Measurements from ENCODE around the gene AMIGO3.

AMIGO3 gene

DNA sequence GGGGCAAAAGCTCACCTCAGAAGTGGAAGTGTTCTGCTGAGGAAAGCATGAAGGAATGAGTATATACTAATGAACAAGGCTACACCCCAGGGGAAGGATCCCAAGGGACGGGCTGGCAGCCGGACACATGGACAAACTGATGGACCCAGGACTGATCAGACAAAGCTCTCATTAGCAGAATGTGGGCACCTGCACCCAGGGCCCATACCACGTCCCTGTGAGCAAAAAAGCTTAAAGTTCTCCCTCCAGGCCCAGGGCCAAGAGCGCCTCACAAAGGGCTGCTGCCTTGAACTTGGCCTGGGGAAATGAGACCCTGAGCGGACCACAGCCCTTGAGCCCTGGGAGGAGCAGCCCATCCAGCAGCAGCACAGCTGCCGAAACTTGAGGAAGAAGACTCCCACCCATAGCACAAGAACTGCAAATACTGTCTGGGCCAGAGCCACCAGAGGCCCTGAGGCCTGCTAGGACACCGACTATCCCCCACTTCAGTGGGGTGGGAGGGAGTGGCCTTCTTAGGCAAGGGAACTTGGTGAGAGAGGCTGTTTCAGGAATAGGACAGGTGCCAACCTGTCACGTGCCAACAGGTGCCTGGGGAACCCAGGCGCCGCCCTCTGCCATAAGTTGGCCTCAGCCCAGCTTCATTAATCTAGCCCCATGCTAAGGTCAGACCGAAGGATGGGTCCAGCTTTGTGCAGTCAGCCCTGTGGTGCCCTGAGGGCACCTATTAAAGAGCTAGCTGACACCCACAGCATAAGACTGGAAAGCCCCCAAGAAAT lies 6.6 kb upstream of the AMIGO3 start:
- H2BK5ac ChIP-seq (ENCODE audit: low read depth, low read length, poor library complexity), result no peak overlapping the region
- peaks cover 50 to 56% of the 10 kb centered on the region in 2 experiments for H3K36me3 ChIP-seq (ENCODE audit: control insufficient read depth in 1 of 2, insufficient read depth in 2 of 2, low read length in 2 of 2)
- no peak overlapping the region for H2AK5ac ChIP-seq (ENCODE audit: low read length)
- H3K18ac ChIP-seq (ENCODE audit: low read length), result no peak overlapping the region
- H3K27ac ChIP-seq (ENCODE audit: low read depth, low read length), result no peak overlapping the region
- H3K4ac ChIP-seq (ENCODE audit: low read depth, low read length), result no peak overlapping the region
- H2AFZ ChIP-seq (ENCODE audit: insufficient read depth, low read length, poor library complexity), result no peak overlapping the region
- no peak overlapping the region for H3K9ac ChIP-seq (ENCODE audit: low read length)
- H3K23ac ChIP-seq (ENCODE audit: low read length), result no peak overlapping the region
- H3K27me3 ChIP-seq (ENCODE audit: insufficient read depth, low read length), result no peaks in the 10 kb centered on the region
- no peak overlapping the region for H3K14ac ChIP-seq (ENCODE audit: low read length)
- DNase-seq, result no peak
- peaks cover 8 to 12% of the 10 kb centered on the region in 2 experiments for H3K4me1 ChIP-seq (ENCODE audit: control insufficient read depth in 1 of 2, insufficient read depth in 2 of 2, low read length in 2 of 2)
- H3K9me3 ChIP-seq (ENCODE audit: insufficient read depth, low read depth, low read length), result peaks cover 3% of the 10 kb centered on the region
- H3K4me2 ChIP-seq (ENCODE audit: low read length), result no peak overlapping the region
- no CpG with 5 or more reads among the region's 11 CpGs for WGBS (ENCODE audit: extremely low coverage, insufficient coverage, insufficient read length)
- no peak overlapping the region for H2BK120ac ChIP-seq (ENCODE audit: insufficient read depth, low read length, poor library complexity)
- H3K4me3 ChIP-seq (ENCODE audit: low read depth, low read length), result no peak overlapping the region
- H4K8ac ChIP-seq (ENCODE audit: low read depth, low read length), result no peak overlapping the region
- H2BK12ac ChIP-seq (ENCODE audit: low read length), result no peak overlapping the region
- no peak overlapping the region for H4K91ac ChIP-seq (ENCODE audit: low read depth, low read length)
- H3K79me1 ChIP-seq (ENCODE audit: low read length), result peaks cover 9% of the 10 kb centered on the region
- peaks cover 9% of the 10 kb centered on the region for H3K79me2 ChIP-seq (ENCODE audit: control insufficient read depth, insufficient read depth, low read length, poor library complexity)
- no peak overlapping the region for H4K12ac ChIP-seq (ENCODE audit: low read depth, low read length)

- no peak overlapping the region for H3K23ac ChIP-seq (ENCODE audit: low read length)
- peak overlapping the region; percentile 81 for H4K91ac ChIP-seq (ENCODE audit: low read depth, low read length)
- WGBS (ENCODE audit: extremely low coverage, insufficient coverage, insufficient read length), result no CpG with 5 or more reads among the region's 6 CpGs
- peak overlapping the region; percentile 28 for H4K8ac ChIP-seq (ENCODE audit: low read depth, low read length)
- H2BK12ac ChIP-seq (ENCODE audit: low read length), result no peak overlapping the region
- H3K79me2 ChIP-seq (ENCODE audit: control insufficient read depth, insufficient read depth, low read length, poor library complexity), result peaks cover 9% of the 10 kb centered on the region
- no peak overlapping the region for H3K18ac ChIP-seq (ENCODE audit: low read length)
- peak overlapping the region; percentile 38 for H2AK5ac ChIP-seq (ENCODE audit: low read length)
- H2BK120ac ChIP-seq (ENCODE audit: insufficient read depth, low read length, poor library complexity), result no peak overlapping the region
- H4K12ac ChIP-seq (ENCODE audit: low read depth, low read length), result peak overlapping the region; percentile 55
- peaks cover 9% of the 10 kb centered on the region for H3K79me1 ChIP-seq (ENCODE audit: low read length)
- H3K14ac ChIP-seq (ENCODE audit: low read length), result no peak overlapping the region
- H3K4me2 ChIP-seq (ENCODE audit: low read length), result peak overlapping the region; percentile 74
- H3K27me3 ChIP-seq (ENCODE audit: insufficient read depth, low read length), result no peaks in the 10 kb centered on the region
- H3K9me3 ChIP-seq (ENCODE audit: insufficient read depth, low read depth, low read length), result peaks cover 3% of the 10 kb centered on the region
- H3K4ac ChIP-seq (ENCODE audit: low read depth, low read length), result peak overlapping the region; percentile 25
- H2AFZ ChIP-seq (ENCODE audit: insufficient read depth, low read length, poor library complexity), result no peak overlapping the region
- DNase-seq, result no peak
- H3K4me3 ChIP-seq (ENCODE audit: low read depth, low read length), result no peak overlapping the region
- no peak overlapping the region for H3K9ac ChIP-seq (ENCODE audit: low read length)
- H2BK5ac ChIP-seq (ENCODE audit: low read depth, low read length, poor library complexity), result no peak overlapping the region
- peaks cover 55 to 57% of the 10 kb centered on the region in 2 experiments for H3K36me3 ChIP-seq (ENCODE audit: control insufficient read depth in 1 of 2, insufficient read depth in 2 of 2, low read length in 2 of 2)
- H3K27ac ChIP-seq (ENCODE audit: low read depth, low read length), result peak overlapping the region; percentile 77
- peaks cover 8 to 12% of the 10 kb centered on the region in 2 experiments for H3K4me1 ChIP-seq (ENCODE audit: control insufficient read depth in 1 of 2, insufficient read depth in 2 of 2, low read length in 2 of 2)
Measured at GRCh38 chr3:49724586-49724985, 5.1 kb upstream of the AMIGO3 start.

- H3K79me2 ChIP-seq (ENCODE audit: control insufficient read depth, insufficient read depth, low read length, poor library complexity), result peaks cover 9% of the 10 kb centered on the region
- H3K9ac ChIP-seq (ENCODE audit: low read length), result peak within 1 kb of the TSS; percentile 98
- H3K79me1 ChIP-seq (ENCODE audit: low read length), result peaks cover 9% of the 10 kb centered on the region
- peak within 1 kb of the TSS; percentile 98 for H4K91ac ChIP-seq (ENCODE audit: low read depth, low read length)
- peak within 1 kb of the TSS; percentile 95 for H4K8ac ChIP-seq (ENCODE audit: low read depth, low read length)
- peaks cover 3% of the 10 kb centered on the region for H3K9me3 ChIP-seq (ENCODE audit: insufficient read depth, low read depth, low read length)
- peaks cover 55 to 57% of the 10 kb centered on the region in 2 experiments for H3K36me3 ChIP-seq (ENCODE audit: control insufficient read depth in 1 of 2, insufficient read depth in 2 of 2, low read length in 2 of 2)
- H3K14ac ChIP-seq (ENCODE audit: low read length), result peak within 1 kb of the TSS; percentile 93
- peak within 1 kb of the TSS; percentile 93 for H2AK5ac ChIP-seq (ENCODE audit: low read length)
- no CpG with 5 or more reads among the region's 102 CpGs for WGBS (ENCODE audit: extremely low coverage, insufficient coverage, insufficient read length)
- peaks cover 11 to 17% of the 10 kb centered on the region in 2 experiments for H3K4me1 ChIP-seq (ENCODE audit: control insufficient read depth in 1 of 2, insufficient read depth in 2 of 2, low read length in 2 of 2)
- no peak within 1 kb of the TSS for H3K23ac ChIP-seq (ENCODE audit: low read length)
- peak within 1 kb of the TSS; percentile 44 for H2BK5ac ChIP-seq (ENCODE audit: low read depth, low read length, poor library complexity)
- peak within 1 kb of the TSS; percentile 65 for H2BK120ac ChIP-seq (ENCODE audit: insufficient read depth, low read length, poor library complexity)
- H3K27me3 ChIP-seq (ENCODE audit: insufficient read depth, low read length), result no peaks in the 10 kb centered on the region
- peak within 1 kb of the TSS; percentile 81 for H2AFZ ChIP-seq (ENCODE audit: insufficient read depth, low read length, poor library complexity)
- H3K4me2 ChIP-seq (ENCODE audit: low read length), result peak within 1 kb of the TSS; percentile 90
- H3K4me3 ChIP-seq (ENCODE audit: low read depth, low read length), result peak within 1 kb of the TSS; percentile 98
- H3K27ac ChIP-seq (ENCODE audit: low read depth, low read length), result peak within 1 kb of the TSS; percentile 83
- peak within 1 kb of the TSS; percentile 90 for H4K12ac ChIP-seq (ENCODE audit: low read depth, low read length)
- H2BK12ac ChIP-seq (ENCODE audit: low read length), result peak within 1 kb of the TSS; percentile 6
- peak within 1 kb of the TSS; percentile 91 for H3K18ac ChIP-seq (ENCODE audit: low read length)
- DNase-seq, result peak; percentile 99
- H3K4ac ChIP-seq (ENCODE audit: low read depth, low read length), result peak within 1 kb of the TSS; percentile 94
Measured at GRCh38 chr3:49723628-49724551, 4.4 kb upstream of the AMIGO3 start, which contains the start of gene GMPPB. TSS of gene GMPPB (minus strand) at chr3:49723951. CDS start at chr3:49723726, 225 bp downstream.

- Histone ChIP-seq H4K8ac (ENCODE audit: low read depth, low read length) (peak overlapping the region; percentile 95), H3K4me3 (ENCODE audit: low read depth, low read length) (peak overlapping the region; percentile 98), H2BK12ac (ENCODE audit: low read length) (no peak overlapping the region), H3K27ac (ENCODE audit: low read depth, low read length) (peak overlapping the region; percentile 83), H3K23ac (ENCODE audit: low read length) (no peak overlapping the region), H2BK120ac (ENCODE audit: insufficient read depth, low read length, poor library complexity) (peak overlapping the region; percentile 65), H3K79me2 (ENCODE audit: control insufficient read depth, insufficient read depth, low read length, poor library complexity) (peaks cover 9% of the 10 kb centered on the region), H3K4me2 (ENCODE audit: low read length) (peak overlapping the region; percentile 90), H4K12ac (ENCODE audit: low read depth, low read length) (peak overlapping the region; percentile 90), H4K91ac (ENCODE audit: low read depth, low read length) (peak overlapping the region; percentile 98), H3K18ac (ENCODE audit: low read length) (peak overlapping the region; percentile 91), H2AFZ (ENCODE audit: insufficient read depth, low read length, poor library complexity) (peak overlapping the region; percentile 81), H3K36me3 (ENCODE audit: control insufficient read depth in 1 of 2, insufficient read depth in 2 of 2, low read length in 2 of 2) (peaks cover 55 to 57% of the 10 kb centered on the region in 2 experiments), H2AK5ac (ENCODE audit: low read length) (peak overlapping the region; percentile 93), H3K4ac (ENCODE audit: low read depth, low read length) (peak overlapping the region; percentile 94), H3K79me1 (ENCODE audit: low read length) (peaks cover 9% of the 10 kb centered on the region), H3K9me3 (ENCODE audit: insufficient read depth, low read depth, low read length) (peaks cover 5% of the 10 kb centered on the region), H2BK5ac (ENCODE audit: low read depth, low read length, poor library complexity) (peak overlapping the region; percentile 37), H3K4me1 (ENCODE audit: control insufficient read depth in 1 of 2, insufficient read depth in 2 of 2, low read length in 2 of 2) (peaks cover 13 to 20% of the 10 kb centered on the region in 2 experiments), H3K9ac (ENCODE audit: low read length) (peak overlapping the region; percentile 98), H3K27me3 (ENCODE audit: insufficient read depth, low read length) (no peaks in the 10 kb centered on the region), H3K14ac (ENCODE audit: low read length) (peak overlapping the region; percentile 93)
- WGBS (ENCODE audit: extremely low coverage, insufficient coverage, insufficient read length), result no CpG with 5 or more reads among the region's 20 CpGs
- DNase-seq, result peak; percentile 56 to 68
Measured at GRCh38 chr3:49723296-49723627, 3.8 kb upstream of the AMIGO3 start.
